Spinal cord (tissue), 10 donors: Measurements from ENCODE around the gene TOX3. TPM values are rescaled to one million over a fixed set of nuclear protein-coding genes. Genes with fewer than 3 reads are reported as not detected.
A peak's percentile ranks its signal among the peaks of the same experiment; 100 is the strongest.

Source experiments
- DNase-seq, 6 donors: peaks; one replicate each; pipeline versions ENCODE4 v3.0.0 to v3.0.0-alpha.2; 2013 to 2015; ENCODE audit warnings: low spot score in 6 of 6, low read depth in 4 of 6
- H3K27ac ChIP-seq: one replicate; pipeline ENCODE4 v1.5.1; 2013; ENCODE audit warnings: low read depth, low read length, control low read depth
- H3K27me3 ChIP-seq: one replicate; pipeline ENCODE4 v1.6.1; 2013; ENCODE audit warnings: low read length; ENCODE audit not compliant: control insufficient read depth, insufficient read depth
- H3K36me3 ChIP-seq: one replicate; pipeline ENCODE4 v1.6.1; 2013; ENCODE audit warnings: low read length; ENCODE audit not compliant: control insufficient read depth, insufficient read depth
- H3K4me1 ChIP-seq: one replicate; pipeline ENCODE4 v1.6.1; 2013; ENCODE audit warnings: low read length; ENCODE audit not compliant: control insufficient read depth, insufficient read depth
- H3K4me3 ChIP-seq: one replicate; pipeline ENCODE4 v1.5.1; 2013; ENCODE audit warnings: low read depth, low read length, control low read depth
- H3K9me3 ChIP-seq: one replicate; pipeline ENCODE4 v1.6.1; 2013; ENCODE audit warnings: low read length; ENCODE audit not compliant: control insufficient read depth, insufficient read depth
- WGBS: methylation state at CpG from one replicate; pipeline ENCODE4 v1.1.5; 2013; ENCODE audit warnings: missing lambda C conversion rate; ENCODE audit not compliant: insufficient coverage; 5-methylcytosine and 5-hydroxymethylcytosine counted together
- polyA plus RNA-seq, 2 donors: library from polyadenylated mRNA; unstranded; fragments of 120-200 nt; gene quantifications; one replicate each; pipeline ENCODE4 v1.2.1, GENCODE V29; 2013; ENCODE audit not compliant: insufficient read length in 2 of 2
- total RNA-seq, 2 donors: library from RNA; depleted of rRNA in 1 of 2; stranded (reverse); fragments of 120-200 nt in 1 of 2; fragments of >200 nt in 1 of 2; gene quantifications; one replicate each; pipeline versions ENCODE4 v1.2.3 to v1.2.4, GENCODE V29; 2013 to 2014
- donor health status: healthy.

The TOX3 gene
- total and polyA plus RNA-seq, 4 donors: 4.8 to 27.9 (median 13.9) TPM

GRCh38 chr16:52487849-52488457, 59.0 kb downstream of the TOX3 start:
- H3K36me3 ChIP-seq: no peaks in the 10 kb centered on the region
- no peak overlapping the region for H3K4me3 ChIP-seq
- H3K27me3 ChIP-seq: no peaks in the 10 kb centered on the region
- no peak overlapping the region for H3K27ac ChIP-seq
- no peaks in the 10 kb centered on the region for H3K4me1 ChIP-seq
- WGBS: no CpG with 5 or more reads among the region's 1 CpG
- H3K9me3 ChIP-seq: no peaks in the 10 kb centered on the region
- DNase-seq: no peak

- Histone ChIP-seq H3K4me1 (no peaks in the 10 kb centered on the region), H3K27ac (no peak overlapping the region), H3K9me3 (no peaks in the 10 kb centered on the region), H3K27me3 (no peaks in the 10 kb centered on the region), H3K36me3 (no peaks in the 10 kb centered on the region), H3K4me3 (no peak overlapping the region)
- DNase-seq: no peak
- WGBS: no CpG with 5 or more reads among the region's 3 CpGs
Measured at GRCh38 chr16:52480237-52480636, 66.7 kb downstream of the TOX3 start.

GRCh38 chr16:52476111-52476510, 70.8 kb downstream of the TOX3 start:
- no peaks in the 10 kb centered on the region for H3K4me1 ChIP-seq
- H3K9me3 ChIP-seq: no peaks in the 10 kb centered on the region
- peak in 1 of 6 donors; percentile 55 for DNase-seq
- H3K36me3 ChIP-seq: no peaks in the 10 kb centered on the region
- no peak overlapping the region for H3K4me3 ChIP-seq
- H3K27me3 ChIP-seq: no peaks in the 10 kb centered on the region
- no CpG with 5 or more reads among the region's 2 CpGs for WGBS
- H3K27ac ChIP-seq: no peak overlapping the region

GRCh38 chr16:52474679-52475078, 72.3 kb downstream of the TOX3 start:
- H3K4me3 ChIP-seq: no peak overlapping the region
- no peaks in the 10 kb centered on the region for H3K9me3 ChIP-seq
- H3K4me1 ChIP-seq: no peaks in the 10 kb centered on the region
- no peaks in the 10 kb centered on the region for H3K27me3 ChIP-seq
- H3K27ac ChIP-seq: no peak overlapping the region
- no peak for DNase-seq
- WGBS: 92% methylated on average over 3 of the region's 4 CpGs
- H3K36me3 ChIP-seq: no peaks in the 10 kb centered on the region

GRCh38 chr16:52473096-52473495, 73.8 kb downstream of the TOX3 start:
- Histone ChIP-seq H3K27me3 (no peaks in the 10 kb centered on the region), H3K27ac (no peak overlapping the region), H3K4me3 (no peak overlapping the region), H3K36me3 (no peaks in the 10 kb centered on the region), H3K4me1 (no peaks in the 10 kb centered on the region), H3K9me3 (no peaks in the 10 kb centered on the region)
- 69% methylated on average over 1 of the region's 5 CpGs for WGBS
- no peak for DNase-seq

GRCh38 chr16:52471650-52472370, 75.1 kb downstream of the TOX3 start:
- no peaks in the 10 kb centered on the region for H3K36me3 ChIP-seq
- H3K4me3 ChIP-seq: no peak overlapping the region
- no peak overlapping the region for H3K27ac ChIP-seq
- H3K27me3 ChIP-seq: no peaks in the 10 kb centered on the region
- no peaks in the 10 kb centered on the region for H3K9me3 ChIP-seq
- H3K4me1 ChIP-seq: no peaks in the 10 kb centered on the region
- 80% methylated on average over 1 of the region's 7 CpGs for WGBS
- no peak for DNase-seq

- WGBS: no CpG with 5 or more reads among the region's 6 CpGs
- H3K36me3 ChIP-seq: no peaks in the 10 kb centered on the region
- no peaks in the 10 kb centered on the region for H3K4me1 ChIP-seq
- no peak overlapping the region for H3K4me3 ChIP-seq
- peak in 1 of 6 donors; percentile 93 for DNase-seq
- H3K27ac ChIP-seq: no peak overlapping the region
- no peaks in the 10 kb centered on the region for H3K27me3 ChIP-seq
- H3K9me3 ChIP-seq: no peaks in the 10 kb centered on the region
Measured at GRCh38 chr16:52470585-52470984, 76.4 kb downstream of the TOX3 start.

GRCh38 chr16:52469775-52470174, 77.2 kb downstream of the TOX3 start:
- H3K27ac ChIP-seq: no peak overlapping the region
- WGBS: no CpG with 5 or more reads among the region's 3 CpGs
- no peaks in the 10 kb centered on the region for H3K9me3 ChIP-seq

GRCh38 chr16:52469091-52469490, 77.9 kb downstream of the TOX3 start:
- Histone ChIP-seq H3K9me3 (no peaks in the 10 kb centered on the region), H3K36me3 (no peaks in the 10 kb centered on the region), H3K27ac (no peak overlapping the region), H3K4me1 (no peaks in the 10 kb centered on the region), H3K27me3 (no peaks in the 10 kb centered on the region), H3K4me3 (no peak overlapping the region)
- WGBS: no CpG with 5 or more reads among the region's 6 CpGs
- no peak for DNase-seq

More at GRCh38 chr16:52469775-52470174, 77.2 kb downstream of the TOX3 start:
- H3K27me3 ChIP-seq: no peaks in the 10 kb centered on the region
- no peak overlapping the region for H3K4me3 ChIP-seq
- no peaks in the 10 kb centered on the region for H3K36me3 ChIP-seq
- peak in 1 of 6 donors; percentile 51 for DNase-seq
- H3K4me1 ChIP-seq: no peaks in the 10 kb centered on the region

- H3K36me3 ChIP-seq: peaks cover 2% of the 10 kb centered on the region
- H3K27ac ChIP-seq: no peak overlapping the region
- H3K4me3 ChIP-seq: no peak overlapping the region
- 43% methylated on average over 1 of the region's 1 CpG for WGBS
- no peaks in the 10 kb centered on the region for H3K9me3 ChIP-seq
- DNase-seq: no peak
- H3K4me1 ChIP-seq: no peaks in the 10 kb centered on the region
- no peaks in the 10 kb centered on the region for H3K27me3 ChIP-seq
Measured at GRCh38 chr16:52467753-52468152, 79.2 kb downstream of the TOX3 start.
